ENCODE measurements around the gene C9orf50.
"Not testable (repeated sequence)": the region's sequence is repeated elsewhere in the genome, so short reads cannot be mapped to it uniquely, and the experiment has no call there.

C9orf50 gene

GRCh38 chr9:129610213-129610472, 10.8 kb downstream of the C9orf50 start:
- no peak for DNase-seq

- peak; percentile 86 for DNase-seq
These were observed 11.3 kb downstream of the C9orf50 start for GRCh38 chr9:129609486-129610212.

- DNase-seq, result no peak
These were observed 12.1 kb downstream of the C9orf50 start for GRCh38 chr9:129608561-129609481.

- DNase-seq, result no peak
These were observed 13.9 kb downstream of the C9orf50 start for GRCh38 chr9:129607027-129607387.

- DNase-seq, result no peak
These were observed 14.5 kb downstream of the C9orf50 start for GRCh38 chr9:129606161-129607026.

- peak; percentile 38 for DNase-seq
These were observed 16.1 kb downstream of the C9orf50 start for GRCh38 chr9:129604766-129605163.

- DNase-seq, result no peak
These were observed 16.7 kb downstream of the C9orf50 start for GRCh38 chr9:129604056-129604765.

- DNase-seq, result no peak
These were observed 18.1 kb downstream of the C9orf50 start for GRCh38 chr9:129602598-129603415.

- no peak for DNase-seq
These were observed 19.7 kb downstream of the C9orf50 start for GRCh38 chr9:129601082-129601674.

GRCh38 chr9:129598089-129598596, 22.8 kb downstream of the C9orf50 start:
- DNase-seq, result no peak

GRCh38 chr9:129597355-129598088, 23.4 kb downstream of the C9orf50 start:
- peak; percentile 45 for DNase-seq

GRCh38 chr9:129596541-129597331, 24.2 kb downstream of the C9orf50 start:
- no peak for DNase-seq

GRCh38 chr9:129595903-129596540, 24.9 kb downstream of the C9orf50 start:
- DNase-seq, result no peak

- DNase-seq, result no peak
These were observed 25.6 kb downstream of the C9orf50 start for GRCh38 chr9:129595311-129595741.

GRCh38 chr9:129594632-129595031, 26.3 kb downstream of the C9orf50 start:
- DNase-seq, result no peak

GRCh38 chr9:129592790-129593189, 28.1 kb downstream of the C9orf50 start:
- DNase-seq, result not testable (repeated sequence)

- no peak for DNase-seq
These were observed 29.0 kb downstream of the C9orf50 start for GRCh38 chr9:129591916-129592315.

GRCh38 chr9:129590466-129590865, 30.4 kb downstream of the C9orf50 start:
- DNase-seq, result no peak

Data from CD4-positive, alpha-beta T cell treated with Interleukin-12 subunit alpha and Interleukin-12 subunit beta, for 1 hour (primary cell).